Endodermal cell (in vitro differentiated cells): ENCODE measurements around the gene CTU2. TPM values are rescaled to one million over a fixed set of nuclear protein-coding genes. Genes with fewer than 3 reads are reported as not detected.
A peak's percentile ranks its signal among the peaks of the same experiment; 100 is the strongest.

Experiments
- DNase-seq: peaks from one replicate; pipeline ENCODE4 v3.0.0-alpha.2; 2017
- H3K27ac ChIP-seq: 2 replicates; pipeline ENCODE4 v1.5.1; 2013; ENCODE audit warnings: mild to moderate bottlenecking, low read depth, low read length, moderate library complexity
- H3K27me3 ChIP-seq: 2 replicates; pipeline ENCODE4 v1.6.1; 2013; ENCODE audit warnings: mild to moderate bottlenecking, low read length, moderate library complexity; ENCODE audit not compliant: insufficient read depth, control insufficient read depth, poor library complexity, severe bottlenecking
- H3K36me3 ChIP-seq: 2 replicates; pipeline ENCODE4 v1.7.0; 2013; ENCODE audit warnings: mild to moderate bottlenecking, low read length, moderate library complexity; ENCODE audit not compliant: control insufficient read depth, insufficient read depth
- H3K4me1 ChIP-seq: one replicate; pipeline ENCODE4 v1.7.0; 2013; ENCODE audit warnings: low read length; ENCODE audit not compliant: control insufficient read depth, insufficient read depth
- H3K4me3 ChIP-seq: 2 replicates; pipeline ENCODE4 v1.5.1; 2013; ENCODE audit warnings: mild to moderate bottlenecking, low read length, moderate library complexity
- H3K9ac ChIP-seq: 2 replicates; pipeline ENCODE4 v1.6.1; 2013; ENCODE audit warnings: mild to moderate bottlenecking, low read length, moderate library complexity; ENCODE audit not compliant: poor library complexity, severe bottlenecking; ENCODE audit errors: extremely low read depth
- H3K9me3 ChIP-seq: 2 replicates; pipeline ENCODE4 v1.6.1; 2013; ENCODE audit warnings: mild to moderate bottlenecking, low read length, moderate library complexity; ENCODE audit not compliant: control insufficient read depth
- H3K27ac Mint-ChIP-seq: 2 replicates; pipeline ENCODE4 v1.8.0; 2020; ENCODE audit warnings: mixed read lengths
- H3K27me3 Mint-ChIP-seq: 2 replicates; pipeline ENCODE4 v1.8.0; 2021; ENCODE audit warnings: mild to moderate bottlenecking, mixed read lengths; ENCODE audit not compliant: insufficient read depth
- H3K36me3 Mint-ChIP-seq: 2 replicates; pipeline ENCODE4 v1.8.0; 2020; ENCODE audit warnings: low read depth, mixed read lengths
- H3K4me1 Mint-ChIP-seq: 2 replicates; pipeline ENCODE4 v1.8.0; 2020; ENCODE audit warnings: mixed read lengths
- H3K4me3 Mint-ChIP-seq: 2 replicates; pipeline ENCODE4 v1.8.0; 2020; ENCODE audit warnings: mild to moderate bottlenecking, moderate library complexity, mixed read lengths
- H3K9me3 Mint-ChIP-seq: 2 replicates; pipeline ENCODE4 v1.8.0; 2020; ENCODE audit warnings: mild to moderate bottlenecking, mixed read lengths
- CTCF ChIP-seq: fragments of 200-600 bp; sonication (generic); conservative IDR thresholded peaks from 2 replicates; pipeline ENCODE4 v1.5.0; 2021; ENCODE audit warnings: antibody characterized with exemption, mild to moderate bottlenecking
- WGBS, 2 experiments: methylation state at CpG; one replicate each; pipeline versions ENCODE4 v1.1.5 to v1.1.7; 2013; ENCODE audit warnings: missing lambda C conversion rate in 2 of 2, mixed read lengths in 1 of 2; ENCODE audit not compliant: insufficient coverage in 1 of 2, insufficient read length in 1 of 2; 5-methylcytosine and 5-hydroxymethylcytosine counted together
- total RNA-seq, 2 donors: library from RNA; stranded (reverse); fragmentation: NEBNext Ultra II Directional in 1 of 2; extraction: Animal tissue kit (Norgen Biotek cat#: 25700) in 1 of 2; gene quantifications; 2 replicates in 1 of 2; 3 replicates in 1 of 2; pipeline ENCODE4 v1.2.1, GENCODE V29; 2021

CTU2 gene
- total RNA-seq, 2 donors from 2014 or later = 16.7 to 24.3 TPM

- DNase-seq = no peak
- H3K9ac ChIP-seq = no peak overlapping the region
- no peak for TF ChIP-seq CTCF
- H3K36me3 ChIP-seq = peaks cover 13% of the 10 kb centered on the region
- H3K4me1 ChIP-seq = no peaks in the 10 kb centered on the region
- no peaks in the 10 kb centered on the region for H3K9me3 ChIP-seq
- H3K9me3 Mint-ChIP-seq = no peaks in the 10 kb centered on the region
- H3K4me3 ChIP-seq = no peak overlapping the region
- H3K4me3 Mint-ChIP-seq = no peak overlapping the region
- H3K27ac Mint-ChIP-seq = no peak overlapping the region
- H3K36me3 Mint-ChIP-seq = peaks cover 18% of the 10 kb centered on the region
- no peaks in the 10 kb centered on the region for H3K27me3 ChIP-seq
- H3K27ac ChIP-seq = peak overlapping the region; percentile 32
- no peaks in the 10 kb centered on the region for H3K27me3 Mint-ChIP-seq
- 91 to 92% methylated on average over 32 to 34 of the region's 34 CpGs for WGBS, 2 experiments
- H3K4me1 Mint-ChIP-seq = no peaks in the 10 kb centered on the region
Measured at GRCh38 chr16:88730632-88731607, 24.6 kb downstream of the CTU2 start.

- no peak overlapping the region for H3K27ac Mint-ChIP-seq
- peaks cover 14% of the 10 kb centered on the region for H3K36me3 Mint-ChIP-seq
- no peaks in the 10 kb centered on the region for H3K27me3 Mint-ChIP-seq
- H3K9ac ChIP-seq = no peak overlapping the region
- no peak overlapping the region for H3K4me3 ChIP-seq
- H3K9me3 ChIP-seq = no peaks in the 10 kb centered on the region
- no peak for DNase-seq
- H3K27me3 ChIP-seq = no peaks in the 10 kb centered on the region
- H3K4me1 ChIP-seq = no peaks in the 10 kb centered on the region
- WGBS, 2 experiments = 96 to 100% methylated on average over 3 to 9 of the region's 15 CpGs
- H3K4me1 Mint-ChIP-seq = no peaks in the 10 kb centered on the region
- H3K4me3 Mint-ChIP-seq = no peak overlapping the region
- H3K27ac ChIP-seq = no peak overlapping the region
- peaks cover 14% of the 10 kb centered on the region for H3K36me3 ChIP-seq
- TF ChIP-seq CTCF = no peak
- H3K9me3 Mint-ChIP-seq = no peaks in the 10 kb centered on the region
Measured at GRCh38 chr16:88731699-88732098, 25.4 kb downstream of the CTU2 start.

GRCh38 chr16:88732172-88732960, 26.1 kb downstream of the CTU2 start:
- no peaks in the 10 kb centered on the region for H3K4me1 ChIP-seq
- H3K27me3 Mint-ChIP-seq = no peaks in the 10 kb centered on the region
- no peak overlapping the region for H3K9ac ChIP-seq
- no peaks in the 10 kb centered on the region for H3K4me1 Mint-ChIP-seq
- no peak for TF ChIP-seq CTCF
- no peak overlapping the region for H3K27ac Mint-ChIP-seq
- H3K9me3 Mint-ChIP-seq = no peaks in the 10 kb centered on the region
- no peak overlapping the region for H3K4me3 Mint-ChIP-seq
- WGBS, 2 experiments = 91 to 96% methylated on average over 24 to 30 of the region's 30 CpGs
- no peak for DNase-seq
- no peak overlapping the region for H3K27ac ChIP-seq
- H3K36me3 Mint-ChIP-seq = peaks cover 14% of the 10 kb centered on the region
- no peak overlapping the region for H3K4me3 ChIP-seq
- no peaks in the 10 kb centered on the region for H3K9me3 ChIP-seq
- H3K36me3 ChIP-seq = peaks cover 14% of the 10 kb centered on the region
- no peaks in the 10 kb centered on the region for H3K27me3 ChIP-seq
